ENCODE measurements around the gene LRRC28. TPM values are rescaled to one million over a fixed set of nuclear protein-coding genes. Genes with fewer than 3 reads are reported as not detected.

Gene LRRC28
- total and polyA plus RNA-seq, 10 of the 15 experiments (the other 5 are each of a cell fraction or from before 2014, with no cell fraction given), result 21.3 to 54.9 (median 27.7) TPM

- no peaks in the 10 kb centered on the region for H3K79me2 ChIP-seq (ENCODE audit: control insufficient read depth, insufficient read depth, low read length)
- H3K4me3 ChIP-seq, result no peak overlapping the region
- ChIA-PET RAD21 (ENCODE audit: unreplicated experiment) (interaction anchor here (1.1 kb wide), 1 partner anchor 273 kb away, joined by 3 read pairs; no protein-coding TSS in a partner anchor), SMC1A (ENCODE audit: uncharacterized antibody, unreplicated experiment) (interaction anchor here (0.7 to 1.2 kb wide), 3 partner anchors 71 to 272 kb away, joined by 3 read pairs; no protein-coding TSS in a partner anchor), CTCF (no interaction called here), POLR2A (no interaction called here)
- ATAC-seq (no peak), FAIRE-seq (no peak), DNase-seq (ENCODE audit: low read depth, low spot score) (no peak)
- no TSS peak for BruUV-seq (replicated peaks)
- H2AFZ ChIP-seq (ENCODE audit: control insufficient read depth, low read depth, low read length), result no peak overlapping the region
- TF ChIP-seq, protein P1, sequence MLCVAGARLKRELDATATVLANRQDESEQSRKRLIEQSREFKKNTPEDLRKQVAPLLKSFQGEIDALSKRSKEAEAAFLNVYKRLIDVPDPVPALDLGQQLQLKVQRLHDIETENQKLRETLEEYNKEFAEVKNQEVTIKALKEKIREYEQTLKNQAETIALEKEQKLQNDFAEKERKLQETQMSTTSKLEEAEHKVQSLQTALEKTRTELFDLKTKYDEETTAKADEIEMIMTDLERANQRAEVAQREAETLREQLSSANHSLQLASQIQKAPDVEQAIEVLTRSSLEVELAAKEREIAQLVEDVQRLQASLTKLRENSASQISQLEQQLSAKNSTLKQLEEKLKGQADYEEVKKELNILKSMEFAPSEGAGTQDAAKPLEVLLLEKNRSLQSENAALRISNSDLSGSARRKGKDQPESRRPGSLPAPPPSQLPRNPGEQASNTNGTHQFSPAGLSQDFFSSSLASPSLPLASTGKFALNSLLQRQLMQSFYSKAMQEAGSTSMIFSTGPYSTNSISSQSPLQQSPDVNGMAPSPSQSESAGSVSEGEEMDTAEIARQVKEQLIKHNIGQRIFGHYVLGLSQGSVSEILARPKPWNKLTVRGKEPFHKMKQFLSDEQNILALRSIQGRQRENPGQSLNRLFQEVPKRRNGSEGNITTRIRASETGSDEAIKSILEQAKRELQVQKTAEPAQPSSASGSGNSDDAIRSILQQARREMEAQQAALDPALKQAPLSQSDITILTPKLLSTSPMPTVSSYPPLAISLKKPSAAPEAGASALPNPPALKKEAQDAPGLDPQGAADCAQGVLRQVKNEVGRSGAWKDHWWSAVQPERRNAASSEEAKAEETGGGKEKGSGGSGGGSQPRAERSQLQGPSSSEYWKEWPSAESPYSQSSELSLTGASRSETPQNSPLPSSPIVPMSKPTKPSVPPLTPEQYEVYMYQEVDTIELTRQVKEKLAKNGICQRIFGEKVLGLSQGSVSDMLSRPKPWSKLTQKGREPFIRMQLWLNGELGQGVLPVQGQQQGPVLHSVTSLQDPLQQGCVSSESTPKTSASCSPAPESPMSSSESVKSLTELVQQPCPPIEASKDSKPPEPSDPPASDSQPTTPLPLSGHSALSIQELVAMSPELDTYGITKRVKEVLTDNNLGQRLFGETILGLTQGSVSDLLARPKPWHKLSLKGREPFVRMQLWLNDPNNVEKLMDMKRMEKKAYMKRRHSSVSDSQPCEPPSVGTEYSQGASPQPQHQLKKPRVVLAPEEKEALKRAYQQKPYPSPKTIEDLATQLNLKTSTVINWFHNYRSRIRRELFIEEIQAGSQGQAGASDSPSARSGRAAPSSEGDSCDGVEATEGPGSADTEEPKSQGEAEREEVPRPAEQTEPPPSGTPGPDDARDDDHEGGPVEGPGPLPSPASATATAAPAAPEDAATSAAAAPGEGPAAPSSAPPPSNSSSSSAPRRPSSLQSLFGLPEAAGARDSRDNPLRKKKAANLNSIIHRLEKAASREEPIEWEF (IDR thresholded peaks at IDR 0.05; ENCODE audit: insufficient replicate concordance, low read depth, low read length), result no peak
- no peak for TF ChIP-seq SPI1 (IDR thresholded peaks at IDR 0.05; ENCODE audit: borderline replicate concordance, insufficient read depth, low read depth, low read length)
- TF ChIP-seq NR2C2 (IDR thresholded peaks at IDR 0.05; ENCODE audit: borderline replicate concordance, control insufficient read depth, insufficient read length, low read depth), result no peak
- TF ChIP-seq MYC (IDR thresholded peaks at IDR 0.05; ENCODE audit: insufficient read depth, insufficient read length, insufficient replicate concordance, low read length, severe bottlenecking), result no peak
- no peak for TF ChIP-seq NRF1 (conservative IDR thresholded peaks at IDR 0.05; ENCODE audit: low read depth, low read length)
- TF ChIP-seq SMAD5 (IDR thresholded peaks at IDR 0.05; ENCODE audit: low read depth), result no peak
- TF ChIP-seq NFYB (IDR thresholded peaks at IDR 0.05; ENCODE audit: insufficient read depth, low read depth, low read length), result no peak
- no peak for TF ChIP-seq HSF1 (IDR thresholded peaks at IDR 0.05; ENCODE audit: low read depth, low read length)
- no peak for TF ChIP-seq NR2C1 (IDR thresholded peaks at IDR 0.05)
- H3K36me3 ChIP-seq (ENCODE audit: control insufficient read depth in 2 of 2, insufficient read depth in 2 of 2, low read length in 1 of 2), result no peaks in the 10 kb centered on the region
- peaks cover 25% of the 10 kb centered on the region for H3K4me1 ChIP-seq (ENCODE audit: control insufficient read depth, insufficient read depth, low read length)
- no peaks in the 10 kb centered on the region for H3K9me3 ChIP-seq (replicated peaks; ENCODE audit: control insufficient read depth, insufficient read depth, low read length)
- in situ Hi-C loops (cut with MboI) (no loop called here), intact Hi-C loops (cut with micrococcal nuclease; ENCODE audit: unreplicated experiment) (no loop called here)
- no peaks in the 10 kb centered on the region for H4K20me1 ChIP-seq (ENCODE audit: control insufficient read depth, insufficient read depth)
- no peak overlapping the region for H3K4me2 ChIP-seq (ENCODE audit: control insufficient read depth, insufficient read depth)
- H3K27me3 ChIP-seq (replicated peaks in 1 of 2; ENCODE audit: control insufficient read depth in 2 of 2, insufficient read depth in 2 of 2, low read length in 1 of 2), result peaks cover 0 to 1% of the 10 kb centered on the region in 2 experiments; a peak in 2 of 4 replicates
- H3K27ac ChIP-seq (ENCODE audit: control insufficient read depth, insufficient read depth), result no peak overlapping the region
- WGBS (ENCODE audit: insufficient coverage, insufficient replicate concordance, low lambda C conversion rate, missing lambda C conversion rate), result 99% methylated on average over 13 of the region's 13 CpGs
- no peak overlapping the region for H3K9ac ChIP-seq (ENCODE audit: control insufficient read depth, insufficient read depth, low read length)
These were observed 180.4 kb downstream of the LRRC28 start for GRCh38 chr15:99431661-99432091.
